HepG2 (cell line): ENCODE results near the gene DCN. TPM values are rescaled to one million over a fixed set of nuclear protein-coding genes. Genes with fewer than 3 reads are reported as not detected.
A peak's percentile ranks its signal among the peaks of the same experiment; 100 is the strongest.

Experiments used
- ATAC-seq: fragments of 200-7000 bp; cut with Tn5 transposase; 3 replicates; pipeline ENCODE4 v1.9.1; 2020; ENCODE audit warnings: mild to moderate bottlenecking, moderate library complexity
- BruUV-seq: library from RNA; stranded (reverse); fragments of 400-500 nt; replicated peaks from 2 replicates; lab custom pipeline; 2021; lab: Mats Ljungman, UMichigan
- CTCF ChIA-PET: fragments of 300-600 bp; formaldehyde crosslinking; extraction: SDS; loops from one replicate; lab custom pipeline; 2021; ENCODE audit warnings: low total read pairs, inconsistent platforms, low intra/inter-chr PET ratio; lab: Yijun Ruan, JAX
- POLR2A ChIA-PET: fragments of 350-600 bp; sonication (Branson Sonifier 250); formaldehyde crosslinking; loops from one replicate; lab custom pipeline; 2020; ENCODE audit warnings: antibody characterized with exemption, inconsistent platforms; lab: Yijun Ruan, JAX
- DNase-seq: peaks from one replicate; pipeline ENCODE4 v3.0.0-alpha.2; 2015; ENCODE audit warnings: low spot score
- FAIRE-seq: peaks from 3 replicates; lab custom pipeline; 2011; peaks lifted over from hg19 to GRCh38; lab: Jason Lieb, UNC
- H2AFZ ChIP-seq: one replicate; pipeline ENCODE4 v1.6.1; 2011; ENCODE audit warnings: low read length, inconsistent platforms
- H3K27ac ChIP-seq: fragments of 300-600 bp; 3 replicates; pipeline ENCODE4 v1.8.0; 2011; ENCODE audit warnings: mixed run types, mild to moderate bottlenecking, mixed read lengths, low read length, inconsistent platforms; ENCODE audit not compliant: insufficient read depth; ENCODE audit errors: extremely low read length
- H3K27me3 ChIP-seq, 2 experiments: fragments of 200-600 bp in 1 of 2; 2 replicates in 1 of 2; 3 replicates in 1 of 2; pipeline versions ENCODE4 v1.6.0 to v1.8.0; 2011; ENCODE audit warnings: low read length in 2 of 2, mild to moderate bottlenecking in 2 of 2, moderate library complexity in 2 of 2, inconsistent platforms in 1 of 2; ENCODE audit not compliant: insufficient read depth in 2 of 2, control insufficient read depth in 1 of 2
- H3K36me3 ChIP-seq, 2 experiments: fragments of 200-600 bp in 1 of 2; replicated peaks in 1 of 2; 2 replicates in 1 of 2; 3 replicates in 1 of 2; pipeline versions ENCODE4 v1.5.1 to v1.8.0; 2011; ENCODE audit warnings: low read length in 2 of 2, inconsistent platforms in 1 of 2; ENCODE audit not compliant: insufficient read depth in 2 of 2, control insufficient read depth in 1 of 2
- H3K4me1 ChIP-seq: 2 replicates; pipeline ENCODE4 v1.5.1; 2012; ENCODE audit warnings: low read length, inconsistent platforms; ENCODE audit not compliant: insufficient read depth
- H3K4me2 ChIP-seq: 2 replicates; pipeline ENCODE4 v1.6.0; 2011; ENCODE audit warnings: low read depth, low read length, inconsistent platforms
- H3K4me3 ChIP-seq, 3 experiments: fragments of 200-600 bp in 1 of 3; sonication (generic), shearing (Covaris generic) in 1 of 3; replicated peaks in 1 of 3; 2 replicates each; pipeline ENCODE4 v1.5.1; 2011 to 2016; ENCODE audit warnings: low read length in 3 of 3, inconsistent platforms in 2 of 3, low read depth in 2 of 3, mild to moderate bottlenecking in 2 of 3, control low read depth in 1 of 3, mixed read lengths in 1 of 3; ENCODE audit not compliant: insufficient read depth in 1 of 3
- H3K79me2 ChIP-seq: one replicate; pipeline ENCODE4 v1.6.1; 2011; ENCODE audit warnings: low read length, inconsistent platforms; ENCODE audit not compliant: insufficient read depth
- H3K9ac ChIP-seq: 2 replicates; pipeline ENCODE4 v1.6.0; 2011; ENCODE audit warnings: mild to moderate bottlenecking, low read depth, low read length, inconsistent platforms; ENCODE audit not compliant: insufficient read depth
- H3K9me3 ChIP-seq: 2 replicates; pipeline ENCODE4 v1.5.1; 2012; ENCODE audit warnings: mild to moderate bottlenecking, low read length
- H4K20me1 ChIP-seq: 2 replicates; pipeline ENCODE4 v1.6.0; 2011; ENCODE audit warnings: inconsistent platforms, mild to moderate bottlenecking, low read length, moderate library complexity; ENCODE audit not compliant: insufficient read depth
- ATF7 ChIP-seq, 2 experiments: fragments of 450-650 bp in 1 of 2; sonication (generic) in 1 of 2; formaldehyde crosslinking in 1 of 2; IDR thresholded peaks; 2 replicates each; pipeline versions ENCODE4 v1.4.0 to v1.6.1; 2016 to 2020; ENCODE audit warnings: antibody characterized with exemption in 1 of 2, mild to moderate bottlenecking in 1 of 2, missing genetic modification reagents in 1 of 2
- BHLHE40 ChIP-seq: IDR thresholded peaks from 2 replicates; pipeline ENCODE4 v1.6.1; 2011; ENCODE audit warnings: low read length, improper control_type of control experiment
- CERS6 ChIP-seq: sonication (generic); formaldehyde crosslinking; IDR thresholded peaks from 2 replicates; pipeline ENCODE4 v1.5.0; 2020; ENCODE audit warnings: missing genetic modification reagents
- CREB1 ChIP-seq, 2 experiments: fragments of 450-650 bp in 1 of 2; IDR thresholded peaks; 2 replicates each; pipeline ENCODE4 v1.6.1; 2016 to 2017; ENCODE audit warnings: control low read depth in 1 of 2, mild to moderate bottlenecking in 1 of 2, missing compliant biosample characterization in 1 of 2, missing genetic modification characterization in 1 of 2
- DDIT3 ChIP-seq: sonication (generic); formaldehyde crosslinking; IDR thresholded peaks from 2 replicates; pipeline ENCODE4 v1.4.0; 2020; ENCODE audit warnings: mild to moderate bottlenecking, missing genetic modification reagents
- FIP1L1 ChIP-seq: fragments of 200-400 bp; formaldehyde crosslinking; IDR thresholded peaks from 2 replicates; pipeline ENCODE4 v1.6.1; 2018; ENCODE audit warnings: low read depth, mild to moderate bottlenecking, low read length, moderate library complexity, borderline replicate concordance; ENCODE audit not compliant: insufficient read depth
- JUND ChIP-seq: sonication (generic); formaldehyde crosslinking; IDR thresholded peaks from 2 replicates; pipeline ENCODE4 v1.8.0; 2022; ENCODE audit warnings: mild to moderate bottlenecking, missing genetic modification reagents
- MYPOP ChIP-seq: sonication (generic); formaldehyde crosslinking; IDR thresholded peaks from 2 replicates; pipeline ENCODE4 v1.8.1; 2023; ENCODE audit warnings: mild to moderate bottlenecking, moderate library complexity, missing genetic modification reagents
- PLRG1 ChIP-seq: fragments of 450-650 bp; conservative IDR thresholded peaks from 2 replicates; pipeline ENCODE4 v1.6.1; 2016
- REXO4 ChIP-seq: sonication (generic); formaldehyde crosslinking; IDR thresholded peaks from 2 replicates; pipeline ENCODE4 v1.8.0; 2022; ENCODE audit warnings: missing genetic modification reagents, mild to moderate bottlenecking, borderline replicate concordance
- TARDBP ChIP-seq: sonication (generic); formaldehyde crosslinking; IDR thresholded peaks from 2 replicates; pipeline ENCODE4 v1.8.0; 2022; ENCODE audit warnings: mild to moderate bottlenecking, missing genetic modification reagents
- ZNF260 ChIP-seq: sonication (generic); formaldehyde crosslinking; IDR thresholded peaks from 2 replicates; pipeline ENCODE4 v1.4.0; 2020; ENCODE audit warnings: missing genetic modification reagents, low read depth, mild to moderate bottlenecking, borderline replicate concordance
- ZNF879 ChIP-seq: sonication (generic); formaldehyde crosslinking; IDR thresholded peaks from 2 replicates; pipeline ENCODE4 v1.8.1; 2023; ENCODE audit warnings: missing genetic modification reagents
- WGBS: methylation state at CpG from one replicate; pipeline ENCODE4 v1.1.6; 2017; ENCODE audit warnings: low lambda C conversion rate; 5-methylcytosine and 5-hydroxymethylcytosine counted together
- in situ Hi-C: cut with HindIII; loops from 2 replicates; pipeline ENCODE4 v1.10.0; 2017; ENCODE audit warnings: low pct_unique_long_range_greater_than_20kb; ENCODE audit not compliant: extremely low pct_ligation_motif_present
- intact Hi-C: fragments of 100-400 bp; cut with micrococcal nuclease; formaldehyde crosslinking; loops from one replicate; pipeline ENCODE4 v1.10.0; 2022; ENCODE audit not compliant: unreplicated experiment
- polyA plus RNA-seq, 8 experiments: library from polyadenylated mRNA; depleted of rRNA in 3 of 8; stranded (reverse) in 7 of 8; unstranded in 1 of 8; fragments of >200 nt; fragmentation: Illumina TruSeq in 4 of 8; extraction: Trizol in 4 of 8; gene quantifications; 2 replicates each; pipeline versions ENCODE4 v1.2.1 to v1.2.3, GENCODE V29; 2011 to 2016; ENCODE audit warnings: low read depth in 4 of 8, missing spikeins in 1 of 8, mixed read lengths in 1 of 8; ENCODE audit not compliant: insufficient read depth in 1 of 8
- total RNA-seq, 5 experiments: library from RNA; depleted of rRNA; stranded (reverse); fragments of >200 nt; fragmentation: Illumina TruSeq; extraction: Trizol; gene quantifications; 2 replicates each; pipeline ENCODE4 v1.2.3, GENCODE V29; 2016; ENCODE audit warnings: low read depth in 1 of 5

The DCN gene
- total and polyA plus RNA-seq, 2 of the 13 experiments (the other 11 are each of a cell fraction or from before 2014, with no cell fraction given): not detected

GRCh38 chr12:91215940-91216454 lies 33.4 kb upstream of the DCN start:
- Histone ChIP-seq H3K27me3 (no peaks in the 10 kb centered on the region; a peak in 1 of 5 replicates), H3K27ac (no peak overlapping the region), H3K4me2 (no peak overlapping the region), H3K4me1 (no peaks in the 10 kb centered on the region), H3K4me3 (no peak overlapping the region), H3K9me3 (peaks cover 12% of the 10 kb centered on the region; the same call in 1 of the 2 replicates), H2AFZ (no peak overlapping the region), H3K9ac (no peak overlapping the region), H4K20me1 (no peaks in the 10 kb centered on the region), H3K36me3 (no peaks in the 10 kb centered on the region), H3K79me2 (no peaks in the 10 kb centered on the region)
- 2% methylated on average over 3 of the region's 3 CpGs for WGBS
- in situ Hi-C loops (no loop called here), intact Hi-C loops (no loop called here)
- no TSS peak for BruUV-seq
- CTCF ChIA-PET: no interaction called here
- ATAC-seq: no peak
- DNase-seq: no peak
- POLR2A ChIA-PET: no interaction called here
- FAIRE-seq: no peak
- TF ChIP-seq CREB1 (IDR thresholded peaks at IDR 0.05): peak; percentile 70
- TF ChIP-seq CREB1 (CRISPR knock-in tag; IDR thresholded peaks at IDR 0.05): no peak
- TF ChIP-seq ATF7 (IDR thresholded peaks at IDR 0.05): 0 out of 2 replicates have a peak, but pooled peaks have one; percentile 30
- TF ChIP-seq ATF7 (CRISPR knock-in tag; IDR thresholded peaks at IDR 0.05): no peak
- no peak for TF ChIP-seq CERS6 (CRISPR knock-in tag)

- H3K9ac ChIP-seq: no peak overlapping the region
- H3K4me3 ChIP-seq: no peak overlapping the region
- FAIRE-seq: no peak
- in situ Hi-C loops: no loop called here
- CTCF ChIA-PET: no interaction called here
- H2AFZ ChIP-seq: no peak overlapping the region
- no peaks in the 10 kb centered on the region for H3K36me3 ChIP-seq
- no TSS peak for BruUV-seq
- no peaks in the 10 kb centered on the region for H3K79me2 ChIP-seq
- H3K4me1 ChIP-seq: no peaks in the 10 kb centered on the region
- H3K4me2 ChIP-seq: no peak overlapping the region
- DNase-seq: no peak
- H3K27ac ChIP-seq: no peak overlapping the region
- no peaks in the 10 kb centered on the region for H4K20me1 ChIP-seq
- peaks cover 12% of the 10 kb centered on the region; the same call in 1 of the 2 replicates for H3K9me3 ChIP-seq
- no peak for ATAC-seq
- H3K27me3 ChIP-seq: no peaks in the 10 kb centered on the region; a peak in 1 of 5 replicates
- WGBS: 0% methylated on average over 1 of the region's 1 CpG
- intact Hi-C loops: no loop called here
- POLR2A ChIA-PET: no interaction called here
- TF ChIP-seq ZNF260 (CRISPR knock-in tag) (no peak), DDIT3 (CRISPR knock-in tag) (no peak), FIP1L1 (no peak), PLRG1 (no peak), ZNF879 (no peak), MYPOP (no peak), REXO4 (CRISPR knock-in tag) (no peak), TARDBP (CRISPR knock-in tag) (no peak), BHLHE40 (no peak), JUND (CRISPR knock-in tag) (no peak)
Observed at GRCh38 chr12:91211866-91212265, 29.2 kb upstream of the DCN start.
